Osteocyte (in vitro differentiated cells): ENCODE data around the gene PRDM5. TPM values are rescaled to one million over a fixed set of nuclear protein-coding genes. Genes with fewer than 3 reads are reported as not detected.

Experiments
- DNase-seq: peaks from one replicate; pipeline ENCODE4 v3.0.0; 2021; ENCODE audit warnings: mixed read lengths; ENCODE audit not compliant: unreplicated experiment; ENCODE audit errors: extremely low spot score
- H3K27ac Mint-ChIP-seq: one replicate; pipeline ENCODE4 v1.8.0; 2021; ENCODE audit warnings: mild to moderate bottlenecking, mixed read lengths; ENCODE audit not compliant: unreplicated experiment
- H3K27me3 Mint-ChIP-seq: one replicate; pipeline ENCODE4 v1.8.0; 2021; ENCODE audit warnings: mixed read lengths; ENCODE audit not compliant: unreplicated experiment
- H3K36me3 Mint-ChIP-seq: one replicate; pipeline ENCODE4 v1.8.0; 2021; ENCODE audit warnings: mixed read lengths; ENCODE audit not compliant: unreplicated experiment
- H3K4me1 Mint-ChIP-seq: one replicate; pipeline ENCODE4 v1.8.0; 2021; ENCODE audit warnings: mixed read lengths; ENCODE audit not compliant: unreplicated experiment
- H3K4me3 Mint-ChIP-seq: one replicate; pipeline ENCODE4 v1.8.0; 2021; ENCODE audit warnings: mild to moderate bottlenecking, moderate library complexity, mixed read lengths; ENCODE audit not compliant: unreplicated experiment
- H3K9me3 Mint-ChIP-seq: one replicate; pipeline ENCODE4 v1.8.0; 2021; ENCODE audit warnings: mixed read lengths; ENCODE audit not compliant: unreplicated experiment
- total RNA-seq: library from RNA; stranded (reverse); gene quantifications from 2 replicates; pipeline ENCODE4 v1.2.1, GENCODE V29; 2021
- TF ChIP-seq, protein P1 (sequence below): fragments of 200-600 bp; sonication (generic); IDR thresholded peaks from 2 replicates; pipeline ENCODE4 v1.5.0; 2021; ENCODE audit warnings: antibody characterized with exemption, mild to moderate bottlenecking, moderate library complexity

Gene PRDM5
- total RNA-seq, 1 donor from 2014 or later: 9.4 TPM

DNA sequence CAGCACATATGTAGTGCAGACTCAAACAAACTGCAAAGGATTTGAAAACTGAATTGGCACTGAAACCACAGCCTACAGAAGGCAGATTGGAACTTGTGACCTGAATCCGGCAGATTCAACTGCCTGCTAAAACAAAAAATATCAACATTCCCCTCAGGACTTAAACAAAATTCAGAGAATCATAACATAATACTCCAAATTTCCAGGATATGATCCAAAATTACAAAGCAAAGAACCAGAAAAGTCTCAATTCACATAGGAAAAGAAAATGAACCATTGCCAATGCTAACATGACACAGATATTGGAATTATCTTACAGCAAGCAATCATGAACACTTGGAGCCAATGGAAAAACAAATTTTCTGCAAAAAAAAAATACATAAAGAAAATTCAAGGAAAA is 250.4 kb downstream of the PRDM5 start:
- H3K4me3 Mint-ChIP-seq: no peak overlapping the region
- no peaks in the 10 kb centered on the region for H3K4me1 Mint-ChIP-seq
- H3K36me3 Mint-ChIP-seq: peaks cover 3% of the 10 kb centered on the region
- no peak for DNase-seq
- H3K27me3 Mint-ChIP-seq: no peaks in the 10 kb centered on the region
- peaks cover 17% of the 10 kb centered on the region for H3K9me3 Mint-ChIP-seq
- no peak overlapping the region for H3K27ac Mint-ChIP-seq
- TF ChIP-seq, protein P1, sequence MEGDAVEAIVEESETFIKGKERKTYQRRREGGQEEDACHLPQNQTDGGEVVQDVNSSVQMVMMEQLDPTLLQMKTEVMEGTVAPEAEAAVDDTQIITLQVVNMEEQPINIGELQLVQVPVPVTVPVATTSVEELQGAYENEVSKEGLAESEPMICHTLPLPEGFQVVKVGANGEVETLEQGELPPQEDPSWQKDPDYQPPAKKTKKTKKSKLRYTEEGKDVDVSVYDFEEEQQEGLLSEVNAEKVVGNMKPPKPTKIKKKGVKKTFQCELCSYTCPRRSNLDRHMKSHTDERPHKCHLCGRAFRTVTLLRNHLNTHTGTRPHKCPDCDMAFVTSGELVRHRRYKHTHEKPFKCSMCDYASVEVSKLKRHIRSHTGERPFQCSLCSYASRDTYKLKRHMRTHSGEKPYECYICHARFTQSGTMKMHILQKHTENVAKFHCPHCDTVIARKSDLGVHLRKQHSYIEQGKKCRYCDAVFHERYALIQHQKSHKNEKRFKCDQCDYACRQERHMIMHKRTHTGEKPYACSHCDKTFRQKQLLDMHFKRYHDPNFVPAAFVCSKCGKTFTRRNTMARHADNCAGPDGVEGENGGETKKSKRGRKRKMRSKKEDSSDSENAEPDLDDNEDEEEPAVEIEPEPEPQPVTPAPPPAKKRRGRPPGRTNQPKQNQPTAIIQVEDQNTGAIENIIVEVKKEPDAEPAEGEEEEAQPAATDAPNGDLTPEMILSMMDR: no peak

DNA sequence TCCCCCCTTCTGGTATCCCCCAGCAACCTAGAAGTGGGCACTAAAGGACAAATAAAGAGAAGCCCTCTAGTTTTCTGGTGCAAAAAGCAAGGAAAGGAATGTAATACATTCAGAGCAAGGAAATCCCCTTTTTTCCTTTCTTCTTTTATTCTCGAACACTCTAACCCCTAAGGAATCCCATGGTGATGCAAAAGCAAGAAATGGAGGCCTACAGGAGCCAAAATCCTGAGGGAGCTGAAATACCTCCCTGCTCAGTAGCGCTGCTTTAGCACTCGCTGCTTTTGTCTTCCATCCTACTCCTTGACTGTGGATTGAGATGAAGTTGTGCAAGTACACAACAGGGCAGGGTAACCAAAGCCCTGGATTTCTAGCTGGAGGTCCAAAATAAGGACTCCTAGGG is 251.0 kb downstream of the PRDM5 start:
- H3K27ac Mint-ChIP-seq: no peak overlapping the region
- H3K4me3 Mint-ChIP-seq: no peak overlapping the region

DNA sequence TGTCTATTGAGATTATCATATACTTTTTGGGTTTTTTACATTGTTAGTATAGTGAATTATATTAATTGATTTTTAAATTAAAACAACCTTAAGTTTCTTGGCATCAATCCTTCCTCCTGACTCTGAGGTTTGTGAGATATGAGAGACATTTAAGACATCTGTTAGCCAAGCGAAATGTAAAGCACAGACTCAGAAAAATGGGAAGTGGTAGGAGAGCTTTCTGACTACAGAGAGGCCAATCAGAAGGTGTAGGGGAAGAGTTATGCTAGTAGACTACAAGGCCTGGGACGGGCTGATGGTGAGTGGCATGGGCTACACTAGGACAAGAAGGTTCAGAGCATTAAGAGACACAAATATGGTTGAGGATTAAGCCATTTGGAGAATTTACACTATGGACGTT is 255.4 kb downstream of the PRDM5 start:
- no peaks in the 10 kb centered on the region for H3K9me3 Mint-ChIP-seq
- TF ChIP-seq, protein P1: no peak
- DNase-seq: no peak
- no peaks in the 10 kb centered on the region for H3K27me3 Mint-ChIP-seq
- no peak overlapping the region for H3K4me3 Mint-ChIP-seq
- H3K4me1 Mint-ChIP-seq: no peaks in the 10 kb centered on the region
- H3K36me3 Mint-ChIP-seq: no peaks in the 10 kb centered on the region
- no peak overlapping the region for H3K27ac Mint-ChIP-seq

More for the DNA sequence above, 251.0 kb downstream of the PRDM5 start:
- Mint-ChIP-seq H3K36me3 (peaks cover 3% of the 10 kb centered on the region), H3K9me3 (peaks cover 14% of the 10 kb centered on the region), H3K4me1 (no peaks in the 10 kb centered on the region), H3K27me3 (no peaks in the 10 kb centered on the region)
- TF ChIP-seq, protein P1: no peak
- no peak for DNase-seq

DNA sequence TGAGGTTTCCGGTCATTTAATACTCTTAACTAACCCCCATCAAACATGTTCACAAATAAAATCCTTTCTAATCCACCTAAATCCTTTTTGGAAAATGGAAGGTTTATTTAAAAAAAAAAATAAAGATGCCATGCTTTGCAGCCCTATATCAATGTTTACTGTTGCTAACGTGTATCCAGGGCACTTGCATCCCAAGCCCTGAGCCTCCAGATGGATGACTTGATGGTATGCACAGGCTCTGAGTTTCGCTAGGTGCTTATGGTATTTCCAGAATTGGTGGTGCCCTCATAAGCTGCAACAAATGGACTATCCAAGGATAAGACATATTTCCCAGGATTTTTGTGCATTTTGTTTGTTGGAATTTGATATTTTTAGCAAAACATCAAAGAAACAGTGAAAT is 257.7 kb downstream of the PRDM5 start:
- Mint-ChIP-seq H3K4me1 (no peaks in the 10 kb centered on the region), H3K4me3 (no peak overlapping the region), H3K27ac (no peak overlapping the region), H3K27me3 (no peaks in the 10 kb centered on the region), H3K9me3 (no peaks in the 10 kb centered on the region), H3K36me3 (no peaks in the 10 kb centered on the region)
- DNase-seq: no peak
- TF ChIP-seq, protein P1: no peak

DNA sequence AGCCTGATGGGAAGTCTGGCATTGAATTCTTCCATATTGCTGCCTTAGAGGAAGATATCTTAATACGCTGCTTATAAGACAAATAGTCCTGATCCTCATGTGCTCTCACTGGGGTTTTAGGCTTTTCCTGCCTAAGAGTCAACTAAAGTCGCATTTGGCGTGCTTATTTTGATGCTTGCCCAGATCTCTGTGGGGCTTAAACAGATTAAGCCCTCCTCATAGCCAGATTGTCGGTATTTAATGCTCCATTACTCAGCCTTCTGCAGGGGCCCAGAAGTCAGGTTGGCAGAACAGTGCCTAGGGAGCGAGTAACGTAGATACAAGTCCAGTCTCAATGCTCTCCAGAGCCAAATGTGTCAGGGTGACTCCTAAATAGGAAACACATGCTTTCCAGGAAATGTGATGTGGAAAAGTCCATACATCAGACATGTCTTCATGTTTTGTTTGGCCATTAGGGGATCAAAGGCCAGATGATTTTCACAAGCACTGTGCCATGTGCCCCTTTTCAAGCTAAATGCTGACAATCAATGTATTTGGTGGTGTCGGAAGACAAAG is 262.8 kb downstream of the PRDM5 start:
- Mint-ChIP-seq H3K4me3 (no peak overlapping the region), H3K4me1 (no peaks in the 10 kb centered on the region), H3K27ac (no peak overlapping the region), H3K9me3 (peaks cover 4% of the 10 kb centered on the region), H3K27me3 (no peaks in the 10 kb centered on the region), H3K36me3 (no peaks in the 10 kb centered on the region)
- TF ChIP-seq, protein P1: no peak
- no peak for DNase-seq
